ENCODE results near the gene C1QTNF9B. TPM values are rescaled to one million over a fixed set of nuclear protein-coding genes. Genes with fewer than 3 reads are reported as not detected.
"Not testable (repeated sequence)": the region's sequence is repeated elsewhere in the genome, so short reads cannot be mapped to it uniquely, and the experiment has no call there.

C1QTNF9B gene
- total RNA-seq, 4 donors from 2014 or later: 1.1 TPM; not detected in 3

DNA sequence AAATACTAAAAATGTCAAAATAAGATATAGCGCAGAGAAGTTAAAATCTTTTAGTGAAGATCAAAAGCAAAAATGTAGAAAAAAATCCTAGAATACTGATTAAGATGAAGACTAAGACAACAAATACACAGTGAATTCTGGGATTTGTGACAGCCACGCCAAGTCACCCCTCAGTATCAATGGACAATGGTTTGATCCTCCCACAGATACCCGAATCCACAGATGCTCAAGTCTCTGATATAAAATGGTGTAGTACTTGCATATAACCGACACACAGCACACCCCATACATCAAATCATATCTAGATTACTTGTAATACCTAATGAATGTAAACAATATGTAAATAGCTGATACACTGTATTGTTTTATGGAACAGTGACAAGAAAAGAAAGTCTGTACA lies 14.0 kb downstream of the C1QTNF9B start:
- H3K9me3 ChIP-seq: no peaks in the 10 kb centered on the region
- no peak overlapping the region for H3K4me3 ChIP-seq
- DNase-seq (ENCODE audit: low spot score in 2 of 2): no peak
- H3K27me3 ChIP-seq: no peaks in the 10 kb centered on the region
- peaks cover 12% of the 10 kb centered on the region for H3K4me1 ChIP-seq
- no peak overlapping the region for H3K27ac ChIP-seq
- 83% methylated on average over 4 of the region's 4 CpGs for WGBS
- H3K36me3 ChIP-seq: peaks cover 36% of the 10 kb centered on the region
- no peak for TF ChIP-seq POLR2A (IDR thresholded peaks at IDR 0.05)
- TF ChIP-seq EP300 (IDR thresholded peaks at IDR 0.05): no peak
- no peak for TF ChIP-seq POLR2AphosphoS5 (IDR thresholded peaks at IDR 0.05)
- TF ChIP-seq, protein P1, sequence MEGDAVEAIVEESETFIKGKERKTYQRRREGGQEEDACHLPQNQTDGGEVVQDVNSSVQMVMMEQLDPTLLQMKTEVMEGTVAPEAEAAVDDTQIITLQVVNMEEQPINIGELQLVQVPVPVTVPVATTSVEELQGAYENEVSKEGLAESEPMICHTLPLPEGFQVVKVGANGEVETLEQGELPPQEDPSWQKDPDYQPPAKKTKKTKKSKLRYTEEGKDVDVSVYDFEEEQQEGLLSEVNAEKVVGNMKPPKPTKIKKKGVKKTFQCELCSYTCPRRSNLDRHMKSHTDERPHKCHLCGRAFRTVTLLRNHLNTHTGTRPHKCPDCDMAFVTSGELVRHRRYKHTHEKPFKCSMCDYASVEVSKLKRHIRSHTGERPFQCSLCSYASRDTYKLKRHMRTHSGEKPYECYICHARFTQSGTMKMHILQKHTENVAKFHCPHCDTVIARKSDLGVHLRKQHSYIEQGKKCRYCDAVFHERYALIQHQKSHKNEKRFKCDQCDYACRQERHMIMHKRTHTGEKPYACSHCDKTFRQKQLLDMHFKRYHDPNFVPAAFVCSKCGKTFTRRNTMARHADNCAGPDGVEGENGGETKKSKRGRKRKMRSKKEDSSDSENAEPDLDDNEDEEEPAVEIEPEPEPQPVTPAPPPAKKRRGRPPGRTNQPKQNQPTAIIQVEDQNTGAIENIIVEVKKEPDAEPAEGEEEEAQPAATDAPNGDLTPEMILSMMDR (IDR thresholded peaks at IDR 0.05): no peak

DNA sequence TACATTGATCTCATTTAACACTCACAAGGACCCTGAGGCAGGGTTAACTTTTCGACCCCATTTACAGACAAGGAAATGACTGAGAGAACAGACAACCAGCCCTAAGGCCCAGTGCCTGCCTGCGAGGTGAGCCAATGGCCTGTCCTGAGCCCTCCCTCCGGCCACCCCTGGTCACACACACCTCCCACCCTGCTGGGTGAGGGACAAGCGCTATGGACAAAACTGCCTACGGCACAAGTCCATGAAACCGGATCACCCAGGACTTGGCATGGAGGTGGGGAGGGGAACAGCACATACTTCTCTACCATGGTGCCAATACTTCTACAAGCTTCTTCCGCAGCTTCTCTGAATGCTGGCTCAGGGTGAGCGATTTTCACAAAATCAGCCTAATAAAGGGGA lies 15.9 kb downstream of the C1QTNF9B start:
- not testable (repeated sequence) for H3K9me3 ChIP-seq; H3K27ac ChIP-seq; DNase-seq (ENCODE audit: low spot score in 2 of 2); H3K4me1 ChIP-seq; H3K27me3 ChIP-seq; H3K4me3 ChIP-seq
- H3K36me3 ChIP-seq: peaks cover 44% of the 10 kb centered on the region
- WGBS: 95% methylated on average over 7 of the region's 8 CpGs

DNA sequence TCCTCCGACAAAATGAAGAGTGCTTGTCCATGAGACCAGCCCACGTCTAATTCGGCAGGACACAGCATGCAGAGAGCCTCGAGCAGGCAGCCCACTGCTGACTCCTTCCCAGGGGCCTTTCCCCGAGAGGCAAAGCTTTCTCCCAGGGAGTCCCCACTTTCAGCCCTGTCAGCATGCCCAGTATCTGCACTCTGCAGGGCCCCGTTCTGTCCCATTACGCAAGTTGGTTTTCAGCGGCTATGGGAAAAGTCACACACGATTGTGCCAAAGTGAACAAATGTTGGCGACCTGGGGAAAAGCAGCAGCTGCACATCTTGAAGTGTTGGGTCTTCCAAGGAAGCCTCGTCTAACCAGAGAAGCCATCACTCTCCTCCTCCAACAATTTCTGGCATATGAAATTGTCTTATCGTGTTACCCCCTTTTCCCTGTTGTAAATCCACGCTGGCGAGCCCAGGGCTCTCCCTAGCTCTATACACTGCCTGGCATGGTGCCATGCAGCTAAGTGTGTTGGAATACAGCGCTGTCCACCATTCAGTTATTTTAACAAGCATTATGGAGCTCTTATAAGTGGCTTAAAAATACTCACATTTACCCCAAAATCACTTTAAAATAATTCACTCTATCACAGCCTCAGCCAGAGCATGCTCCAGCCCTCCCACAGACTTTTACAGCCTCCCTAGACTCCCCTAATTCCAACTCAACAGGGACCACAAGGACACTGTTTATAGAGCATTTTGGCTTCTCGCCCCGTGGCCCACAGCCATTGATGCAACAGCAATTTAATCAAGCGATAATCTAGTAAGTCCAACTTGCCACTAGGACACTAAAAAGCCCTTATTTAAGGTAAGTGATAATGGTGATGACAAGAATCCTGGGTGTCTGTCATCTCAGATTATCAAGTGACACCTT lies 16.6 kb downstream of the C1QTNF9B start:
- H3K4me1 ChIP-seq; H3K9me3 ChIP-seq; H3K27me3 ChIP-seq; DNase-seq (ENCODE audit: low spot score in 2 of 2); H3K27ac ChIP-seq; H3K4me3 ChIP-seq: not testable (repeated sequence)
- peaks cover 44% of the 10 kb centered on the region for H3K36me3 ChIP-seq
- WGBS: 91% methylated on average over 14 of the region's 18 CpGs

DNA sequence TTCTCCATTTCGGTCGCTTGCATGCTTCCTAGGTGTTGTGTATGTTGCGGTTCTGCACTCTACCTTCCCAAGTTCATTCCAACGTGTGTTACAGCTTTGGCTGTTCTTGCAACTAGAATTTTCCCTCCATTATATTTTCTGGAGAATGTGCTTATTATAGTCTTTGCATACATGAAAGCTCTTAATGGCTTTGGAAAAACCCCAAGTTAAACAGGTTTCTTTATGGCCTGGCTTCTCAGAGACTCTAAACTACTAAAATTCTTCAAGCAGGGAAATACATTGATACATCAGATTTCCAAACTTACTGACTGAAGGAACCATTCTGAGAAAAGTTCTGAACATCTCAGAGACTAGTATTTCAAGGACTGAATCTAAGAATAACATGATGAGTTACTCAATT lies 20.0 kb downstream of the C1QTNF9B start:
- 90% methylated on average over 4 of the region's 4 CpGs for WGBS
- H3K4me1 ChIP-seq: no peaks in the 10 kb centered on the region
- TF ChIP-seq EP300 (IDR thresholded peaks at IDR 0.05) (no peak), POLR2A (IDR thresholded peaks at IDR 0.05) (no peak), POLR2AphosphoS5 (IDR thresholded peaks at IDR 0.05) (no peak)
- TF ChIP-seq, protein P1 (IDR thresholded peaks at IDR 0.05): no peak
- H3K4me3 ChIP-seq: no peak overlapping the region
- no peak overlapping the region for H3K27ac ChIP-seq
- peaks cover 51% of the 10 kb centered on the region for H3K36me3 ChIP-seq
- H3K9me3 ChIP-seq: no peaks in the 10 kb centered on the region
- DNase-seq (ENCODE audit: low spot score in 2 of 2): no peak
- no peaks in the 10 kb centered on the region for H3K27me3 ChIP-seq

DNA sequence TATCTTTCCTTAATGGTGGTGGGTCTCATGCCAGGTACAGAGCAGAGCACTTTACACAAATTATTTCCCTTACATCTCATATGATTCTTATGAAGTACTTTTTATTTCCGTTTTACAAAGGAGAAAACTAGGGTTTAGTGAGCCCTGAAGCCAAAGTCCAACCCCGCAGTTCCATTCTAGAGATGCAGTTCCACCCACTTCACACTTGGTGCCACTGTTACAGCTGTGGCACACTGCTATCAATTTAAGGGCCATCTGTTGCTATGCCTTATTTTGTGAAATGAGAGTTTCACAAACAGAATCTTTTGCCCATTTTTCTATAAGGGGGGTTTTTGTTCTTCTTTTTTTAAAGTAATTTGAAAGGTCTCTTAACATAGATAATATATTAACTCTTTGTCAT lies 21.0 kb downstream of the C1QTNF9B start:
- 41% methylated on average over 2 of the region's 2 CpGs for WGBS

DNA sequence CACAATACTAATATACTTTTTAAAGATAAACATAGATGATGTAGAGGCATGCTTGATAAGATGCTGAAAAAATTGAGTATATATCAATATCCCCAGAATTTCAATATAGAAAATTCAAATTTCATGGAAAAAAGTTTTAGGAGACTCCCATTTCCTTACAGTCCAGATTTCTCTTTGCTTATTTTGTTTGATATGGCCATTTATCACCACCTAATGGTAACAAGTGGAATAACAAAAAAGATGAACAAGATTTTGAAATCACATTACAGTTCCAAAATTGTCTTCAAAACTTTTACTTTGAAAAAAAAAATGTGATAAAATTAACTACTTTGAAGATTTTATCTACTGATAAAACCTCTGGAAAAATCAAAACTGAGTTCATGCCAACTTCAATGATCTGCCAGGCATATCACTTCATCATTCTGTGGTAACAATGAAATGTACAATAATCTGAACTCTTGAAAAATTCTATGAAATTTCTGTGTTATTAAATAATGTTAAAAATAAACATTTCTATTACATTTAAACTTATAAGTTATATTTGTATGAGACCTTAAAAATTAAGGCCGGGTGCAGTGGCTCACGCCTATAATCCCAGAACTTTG lies 25.6 kb downstream of the C1QTNF9B start:
- Histone ChIP-seq H3K9me3 (no peaks in the 10 kb centered on the region), H3K27ac (peak overlapping the region; percentile 64), H3K4me1 (peaks cover 18% of the 10 kb centered on the region), H3K36me3 (peaks cover 15% of the 10 kb centered on the region), H3K4me3 (no peak overlapping the region), H3K27me3 (no peaks in the 10 kb centered on the region)
- WGBS: 69% methylated on average over 2 of the region's 2 CpGs
- DNase-seq (ENCODE audit: low spot score in 2 of 2): no peak
- TF ChIP-seq, protein P1 (IDR thresholded peaks at IDR 0.05): peak; percentile 33 to 45
- no peak for TF ChIP-seq POLR2A (IDR thresholded peaks at IDR 0.05)
- TF ChIP-seq POLR2AphosphoS5 (IDR thresholded peaks at IDR 0.05): no peak
- no peak for TF ChIP-seq EP300 (IDR thresholded peaks at IDR 0.05)

More for the DNA sequence above, 21.0 kb downstream of the C1QTNF9B start:
- Histone ChIP-seq H3K9me3 (no peaks in the 10 kb centered on the region), H3K4me3 (no peak overlapping the region), H3K27ac (no peak overlapping the region), H3K36me3 (peaks cover 51% of the 10 kb centered on the region), H3K27me3 (no peaks in the 10 kb centered on the region), H3K4me1 (peaks cover 5% of the 10 kb centered on the region)
- no peak for DNase-seq (ENCODE audit: low spot score in 2 of 2)
- TF ChIP-seq POLR2AphosphoS5 (IDR thresholded peaks at IDR 0.05): no peak
- TF ChIP-seq, protein P1 (IDR thresholded peaks at IDR 0.05): peak in 1 of 2 donors; percentile 33

Data from suprapubic skin (tissue), 4 donors.